K562 (cell line): ENCODE data around the gene ZNF598. TPM values are rescaled to one million over a fixed set of nuclear protein-coding genes. Genes with fewer than 3 reads are reported as not detected.
A peak's percentile ranks its signal among the peaks of the same experiment; 100 is the strongest.

Experiments
- ATAC-seq: fragments of 200-7000 bp; cut with Tn5 transposase; 3 replicates; pipeline ENCODE4 v1.9.1; 2020; ENCODE audit warnings: moderate library complexity
- BruUV-seq: library from RNA; stranded (reverse); fragments of 400-500 nt; replicated peaks from 2 replicates; lab custom pipeline; 2021; lab: Mats Ljungman, UMichigan
- CTCF ChIA-PET: fragments of 300-600 bp; formaldehyde crosslinking; extraction: SDS; loops from one replicate; lab custom pipeline; 2021; ENCODE audit warnings: low intra/inter-chr PET ratio; lab: Yijun Ruan, JAX
- POLR2A ChIA-PET: fragments of 300-600, 350-650 bp; sonication (Branson Sonifier 250); formaldehyde crosslinking; extraction: SDS; loops from one replicate; lab custom pipeline; 2021; ENCODE audit warnings: antibody characterized with exemption, inconsistent platforms; lab: Yijun Ruan, JAX
- DNase-seq, 4 experiments: peaks; one replicate each; pipeline versions ENCODE4 v3.0.0 to v3.0.0-alpha.2; 2011 to 2018; ENCODE audit warnings: low spot score in 3 of 4, mixed read lengths in 3 of 4; ENCODE audit errors: extremely low read depth in 1 of 4
- FAIRE-seq: peaks from 2 replicates; lab custom pipeline; 2011; peaks lifted over from hg19 to GRCh38; lab: Jason Lieb, UNC
- H2AFZ ChIP-seq: 2 replicates; pipeline ENCODE4 v1.6.0; 2011; ENCODE audit warnings: low read depth, low read length, control low read depth, inconsistent platforms
- H3K27ac ChIP-seq: fragments of 200-600 bp; 3 replicates; pipeline ENCODE4 v1.8.0; 2011; ENCODE audit warnings: low read depth, mild to moderate bottlenecking, control low read depth, inconsistent platforms, low read length, moderate library complexity, mixed read lengths; ENCODE audit errors: extremely low read depth
- H3K27me3 ChIP-seq, 2 experiments: fragments of 300-600 bp in 1 of 2; 2 replicates in 1 of 2; 3 replicates in 1 of 2; pipeline versions ENCODE4 v1.6.0 to v1.8.0; 2011; ENCODE audit warnings: inconsistent platforms in 2 of 2, low read length in 2 of 2, mild to moderate bottlenecking in 1 of 2, mixed read lengths in 1 of 2, moderate library complexity in 1 of 2; ENCODE audit not compliant: control insufficient read depth in 2 of 2, insufficient read depth in 2 of 2
- H3K36me3 ChIP-seq: fragments of 300-600 bp; 3 replicates; pipeline ENCODE4 v1.8.0; 2011; ENCODE audit warnings: mild to moderate bottlenecking, low read length, inconsistent platforms; ENCODE audit not compliant: control insufficient read depth, insufficient read depth
- H3K4me1 ChIP-seq, 2 experiments: fragments of 200-600 bp in 1 of 2; replicated peaks in 1 of 2; 2 replicates in 1 of 2; 3 replicates in 1 of 2; pipeline versions ENCODE4 v1.5.1 to v1.8.0; 2011; ENCODE audit warnings: inconsistent platforms in 2 of 2, low read length in 2 of 2, mild to moderate bottlenecking in 1 of 2, mixed read lengths in 1 of 2, moderate library complexity in 1 of 2; ENCODE audit not compliant: control insufficient read depth in 2 of 2, insufficient read depth in 2 of 2
- H3K4me2 ChIP-seq: 2 replicates; pipeline ENCODE4 v1.6.1; 2011; ENCODE audit warnings: low read length, control low read depth, inconsistent platforms, mixed read lengths; ENCODE audit not compliant: insufficient read depth
- H3K4me3 ChIP-seq: fragments of 200-600 bp; sonication (generic), shearing (Covaris generic); 2 replicates; pipeline ENCODE4 v1.5.1; 2016; ENCODE audit warnings: control low read depth, inconsistent platforms
- H3K79me2 ChIP-seq: fragments of 200-600 bp; 3 replicates; pipeline ENCODE4 v1.8.0; 2011; ENCODE audit warnings: low read length, inconsistent platforms; ENCODE audit not compliant: control insufficient read depth, insufficient read depth
- H3K9ac ChIP-seq, 2 experiments: 2 replicates each; pipeline versions ENCODE4 v1.6.0 to v1.6.1; 2011; ENCODE audit warnings: low read depth in 2 of 2, low read length in 2 of 2, control low read depth in 1 of 2, inconsistent platforms in 1 of 2, mild to moderate bottlenecking in 1 of 2, mixed read lengths in 1 of 2; ENCODE audit not compliant: insufficient read depth in 1 of 2
- H3K9me1 ChIP-seq: one replicate; pipeline ENCODE4 v1.6.0; 2011; ENCODE audit warnings: inconsistent platforms, mild to moderate bottlenecking, low read length, moderate library complexity; ENCODE audit not compliant: control insufficient read depth, insufficient read depth
- H3K9me3 ChIP-seq: replicated peaks from 2 replicates; pipeline ENCODE4 v1.5.1; 2011; ENCODE audit warnings: low read depth, low read length, inconsistent platforms; ENCODE audit not compliant: control insufficient read depth, insufficient read depth
- H4K20me1 ChIP-seq: replicated peaks from 2 replicates; pipeline ENCODE4 v1.6.1; 2011; ENCODE audit warnings: low read length, inconsistent platforms, mixed read lengths; ENCODE audit not compliant: control insufficient read depth, insufficient read depth
- ASH1L ChIP-seq: fragments of 450-650 bp; IDR thresholded peaks from 2 replicates; pipeline ENCODE4 v1.6.1; 2018; ENCODE audit warnings: borderline replicate concordance, mild to moderate bottlenecking, low read depth; ENCODE audit not compliant: partially characterized antibody
- HLTF ChIP-seq: fragments of 450-650 bp; IDR thresholded peaks from 2 replicates; pipeline ENCODE4 v1.6.1; 2016
- STAG1 ChIP-seq: sonication (generic); formaldehyde crosslinking; IDR thresholded peaks from 2 replicates; pipeline ENCODE4 v1.5.0; 2020; ENCODE audit warnings: missing genetic modification reagents, borderline replicate concordance
- ZFPM2 ChIP-seq: fragments of 250-450 bp; sonication (Bioruptor Pico); IDR thresholded peaks from 2 replicates; pipeline ENCODE4 v1.5.1; 2022; ENCODE audit warnings: mild to moderate bottlenecking
- WGBS: fragments of 100-300 bp; shearing (Covaris generic); methylation state at CpG from one replicate; pipeline ENCODE4 v1.1.6; 2016; ENCODE audit warnings: low coverage, mixed read lengths; ENCODE audit not compliant: insufficient coverage; ENCODE audit errors: missing lambda C conversion rate; 5-methylcytosine and 5-hydroxymethylcytosine counted together
- in situ Hi-C: fragments of 300-500 bp; cut with MboI; formaldehyde crosslinking; loops from 4 replicates; pipeline ENCODE4 v1.15.0; 2018; ENCODE audit warnings: inconsistent platforms, mixed read lengths
- intact Hi-C: fragments of 100-400 bp; cut with micrococcal nuclease; formaldehyde crosslinking; loops from 2 replicates; pipeline ENCODE4 v1.14.2; 2022
- polyA plus RNA-seq, 8 experiments: library from polyadenylated mRNA; depleted of rRNA in 4 of 8; stranded (reverse) in 5 of 8; unstranded in 3 of 8; fragments of >200 nt; fragmentation: Nextera tagmentation in 2 of 8; fragmentation: Illumina TruSeq in 1 of 8; extraction: Ambion mirVana in 2 of 8; extraction: Trizol in 1 of 8; gene quantifications; 2 replicates each; pipeline versions ENCODE4 v1.2.1 to v1.2.3, GENCODE V29; 2011 to 2014; ENCODE audit warnings: inconsistent platforms in 1 of 8, missing spikeins in 1 of 8
- total RNA-seq, 7 experiments: library from RNA; depleted of rRNA in 6 of 7; stranded (reverse); fragments of >200 nt in 6 of 7; fragmentation: Illumina TruSeq in 2 of 7; extraction: Trizol in 2 of 7; gene quantifications; 2 replicates each; pipeline versions ENCODE4 v1.2.1 to v1.2.3, GENCODE V29; 2011 to 2021; ENCODE audit warnings: low replicate concordance in 1 of 7
- TF ChIP-seq, protein P1 (sequence below): sonication (generic); formaldehyde crosslinking; IDR thresholded peaks from 2 replicates; pipeline ENCODE4 v1.8.1; 2022; ENCODE audit warnings: missing genetic modification reagents
- TF ChIP-seq, protein P2 (sequence below): fragments of 250-450 bp; sonication (Bioruptor Pico); IDR thresholded peaks from 2 replicates; pipeline ENCODE4 v1.5.0; 2020; ENCODE audit warnings: mild to moderate bottlenecking, borderline replicate concordance

Gene ZNF598
- total and polyA plus RNA-seq, 9 of the 15 experiments (the other 6 are each of a cell fraction or from before 2014, with no cell fraction given): 0.11 to 115 (median 29.6) TPM

- TF ChIP-seq, protein P1, sequence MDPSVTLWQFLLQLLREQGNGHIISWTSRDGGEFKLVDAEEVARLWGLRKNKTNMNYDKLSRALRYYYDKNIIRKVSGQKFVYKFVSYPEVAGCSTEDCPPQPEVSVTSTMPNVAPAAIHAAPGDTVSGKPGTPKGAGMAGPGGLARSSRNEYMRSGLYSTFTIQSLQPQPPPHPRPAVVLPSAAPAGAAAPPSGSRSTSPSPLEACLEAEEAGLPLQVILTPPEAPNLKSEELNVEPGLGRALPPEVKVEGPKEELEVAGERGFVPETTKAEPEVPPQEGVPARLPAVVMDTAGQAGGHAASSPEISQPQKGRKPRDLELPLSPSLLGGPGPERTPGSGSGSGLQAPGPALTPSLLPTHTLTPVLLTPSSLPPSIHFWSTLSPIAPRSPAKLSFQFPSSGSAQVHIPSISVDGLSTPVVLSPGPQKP (CRISPR knock-in tag): no peak
- TF ChIP-seq, protein P2, sequence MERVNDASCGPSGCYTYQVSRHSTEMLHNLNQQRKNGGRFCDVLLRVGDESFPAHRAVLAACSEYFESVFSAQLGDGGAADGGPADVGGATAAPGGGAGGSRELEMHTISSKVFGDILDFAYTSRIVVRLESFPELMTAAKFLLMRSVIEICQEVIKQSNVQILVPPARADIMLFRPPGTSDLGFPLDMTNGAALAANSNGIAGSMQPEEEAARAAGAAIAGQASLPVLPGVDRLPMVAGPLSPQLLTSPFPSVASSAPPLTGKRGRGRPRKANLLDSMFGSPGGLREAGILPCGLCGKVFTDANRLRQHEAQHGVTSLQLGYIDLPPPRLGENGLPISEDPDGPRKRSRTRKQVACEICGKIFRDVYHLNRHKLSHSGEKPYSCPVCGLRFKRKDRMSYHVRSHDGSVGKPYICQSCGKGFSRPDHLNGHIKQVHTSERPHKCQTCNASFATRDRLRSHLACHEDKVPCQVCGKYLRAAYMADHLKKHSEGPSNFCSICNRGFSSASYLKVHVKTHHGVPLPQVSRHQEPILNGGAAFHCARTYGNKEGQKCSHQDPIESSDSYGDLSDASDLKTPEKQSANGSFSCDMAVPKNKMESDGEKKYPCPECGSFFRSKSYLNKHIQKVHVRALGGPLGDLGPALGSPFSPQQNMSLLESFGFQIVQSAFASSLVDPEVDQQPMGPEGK (CRISPR knock-in tag): no peak
- TF ChIP-seq ASH1L (no peak), ZFPM2 (CRISPR knock-in tag) (no peak)
These were observed 48.8 kb upstream of the ZNF598 start (continued) for GRCh38 chr16:2058420-2058819.

DNA sequence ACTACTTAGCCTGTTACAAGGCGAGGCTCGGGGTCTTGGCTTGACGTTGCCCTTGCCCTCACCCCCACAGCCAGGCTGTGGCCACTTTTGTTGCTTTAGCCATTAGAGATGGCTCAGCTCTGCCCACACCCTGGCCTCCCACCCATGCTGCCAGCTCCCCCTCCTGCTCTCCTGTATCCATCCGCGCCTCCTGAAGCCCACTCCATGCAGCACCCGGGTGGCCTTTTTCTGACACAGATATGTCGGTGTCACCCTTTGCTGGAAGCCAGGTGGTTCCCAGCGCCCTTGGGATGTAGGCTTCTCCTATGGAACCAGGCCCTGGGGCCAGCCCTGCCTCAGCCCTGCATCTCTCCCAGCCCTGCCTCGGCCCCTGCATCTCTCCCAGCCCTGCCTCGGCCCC is 47.8 kb upstream of the ZNF598 start:
- Histone ChIP-seq H4K20me1 (peaks cover 4% of the 10 kb centered on the region; the same call in 1 of the 2 replicates), H3K79me2 (no peaks in the 10 kb centered on the region), H3K9me3 (no peaks in the 10 kb centered on the region), H3K36me3 (peaks cover 32% of the 10 kb centered on the region; the same call in 1 of the 3 replicates), H3K4me2 (no peak overlapping the region), H3K9me1 (no peaks in the 10 kb centered on the region), H3K27ac (no peak overlapping the region), H3K9ac (peak overlapping the region in 1 of 2 experiments; percentile 64; a peak in 2 of 4 replicates), H3K4me1 (peaks cover 0 to 55% of the 10 kb centered on the region in 2 experiments; a peak in 2 of 5 replicates), H2AFZ (no peak overlapping the region), H3K4me3 (no peak overlapping the region), H3K27me3 (no peaks in the 10 kb centered on the region)
- ATAC-seq (no peak), FAIRE-seq (no peak), DNase-seq (no peak)
- TF ChIP-seq STAG1: no peak
- TF ChIP-seq HLTF: no peak
- WGBS: 88% methylated on average over 8 of the region's 10 CpGs
- no TSS peak for BruUV-seq
- intact Hi-C loops (no loop called here), in situ Hi-C loops (no loop called here)
- ChIA-PET POLR2A (interaction anchor here (0.8 to 1.3 kb wide), 2 partner anchors 10 to 13 kb away, joined by 3 to 6 read pairs; partner anchors contain the start of genes NTHL1 and TSC2), CTCF (interaction anchor here (0.5 kb wide), 1 partner anchor 34 kb away, joined by 3 read pairs; no protein-coding TSS in a partner anchor)
